Activated CD8-positive, alpha-beta memory T cell treated with anti-CD3 and anti-CD28 coated beads for 24 hours (primary cell): ENCODE measurements around the gene RYR2.
"Not testable (repeated sequence)": the region's sequence is repeated elsewhere in the genome, so short reads cannot be mapped to it uniquely, and the experiment has no call there.

Experiments used
- DNase-seq: peaks from one replicate; pipeline ENCODE4 v3.0.0-alpha.2; 2020

RYR2 gene

GRCh38 chr1:237151979-237152378, 110.0 kb downstream of the RYR2 start:
- not testable (repeated sequence) for DNase-seq

- DNase-seq: no peak
Observed at GRCh38 chr1:237152506-237153335, 110.7 kb downstream of the RYR2 start.

- no peak for DNase-seq
Observed at GRCh38 chr1:237154157-237154556, 112.2 kb downstream of the RYR2 start.

GRCh38 chr1:237164406-237165352, 122.7 kb downstream of the RYR2 start:
- DNase-seq: no peak

- no peak for DNase-seq
Observed at GRCh38 chr1:237166086-237166485, 124.1 kb downstream of the RYR2 start.

- no peak for DNase-seq
Observed at GRCh38 chr1:237166593-237167101, 124.7 kb downstream of the RYR2 start.

GRCh38 chr1:237170149-237170548, 128.2 kb downstream of the RYR2 start:
- DNase-seq: no peak

- no peak for DNase-seq
Observed at GRCh38 chr1:237171454-237172117, 129.6 kb downstream of the RYR2 start.

- DNase-seq: no peak
Observed at GRCh38 chr1:237172118-237172485, 130.1 kb downstream of the RYR2 start.

GRCh38 chr1:237179503-237179902, 137.5 kb downstream of the RYR2 start:
- DNase-seq: no peak

- DNase-seq: no peak
Observed at GRCh38 chr1:237180256-237180655, 138.3 kb downstream of the RYR2 start.

- no peak for DNase-seq
Observed at GRCh38 chr1:237181743-237182317, 139.8 kb downstream of the RYR2 start.

GRCh38 chr1:237183963-237184540, 142.1 kb downstream of the RYR2 start:
- DNase-seq: no peak

- DNase-seq: no peak
Observed at GRCh38 chr1:237186675-237187074, 144.7 kb downstream of the RYR2 start.

GRCh38 chr1:237187842-237188241, 145.9 kb downstream of the RYR2 start:
- DNase-seq: no peak

GRCh38 chr1:237191403-237191802, 149.4 kb downstream of the RYR2 start:
- DNase-seq: no peak

- DNase-seq: no peak
Observed at GRCh38 chr1:237197470-237198425, 155.8 kb downstream of the RYR2 start.

GRCh38 chr1:237199026-237199425, 157.0 kb downstream of the RYR2 start:
- DNase-seq: no peak

GRCh38 chr1:237201155-237201554, 159.2 kb downstream of the RYR2 start:
- no peak for DNase-seq

GRCh38 chr1:237204841-237205240, 162.9 kb downstream of the RYR2 start:
- DNase-seq: no peak
